Vagina (tissue), 2 donors: ENCODE measurements around the gene CYP26B1.

Experiments used
- POLR2AphosphoS5 ChIP-seq, 2 donors: sonication (generic); formaldehyde crosslinking; IDR thresholded peaks; one replicate each; pipeline ENCODE4 v1.9.0; 2017; ENCODE audit warnings: antibody characterized with exemption in 2 of 2, mild to moderate bottlenecking in 2 of 2, low read depth in 1 of 2; ENCODE audit not compliant: insufficient read depth in 1 of 2
- TF ChIP-seq, protein P1 (sequence below), 3 experiments: fragments of 450-650 bp in 2 of 3; fragments of 200-600 bp in 1 of 3; sonication (generic) in 1 of 3; IDR thresholded peaks; one replicate each; pipeline ENCODE4 v1.5.1; 2017 to 2019; ENCODE audit warnings: antibody characterized with exemption in 3 of 3, mild to moderate bottlenecking in 2 of 3, moderate library complexity in 2 of 3

DNA sequence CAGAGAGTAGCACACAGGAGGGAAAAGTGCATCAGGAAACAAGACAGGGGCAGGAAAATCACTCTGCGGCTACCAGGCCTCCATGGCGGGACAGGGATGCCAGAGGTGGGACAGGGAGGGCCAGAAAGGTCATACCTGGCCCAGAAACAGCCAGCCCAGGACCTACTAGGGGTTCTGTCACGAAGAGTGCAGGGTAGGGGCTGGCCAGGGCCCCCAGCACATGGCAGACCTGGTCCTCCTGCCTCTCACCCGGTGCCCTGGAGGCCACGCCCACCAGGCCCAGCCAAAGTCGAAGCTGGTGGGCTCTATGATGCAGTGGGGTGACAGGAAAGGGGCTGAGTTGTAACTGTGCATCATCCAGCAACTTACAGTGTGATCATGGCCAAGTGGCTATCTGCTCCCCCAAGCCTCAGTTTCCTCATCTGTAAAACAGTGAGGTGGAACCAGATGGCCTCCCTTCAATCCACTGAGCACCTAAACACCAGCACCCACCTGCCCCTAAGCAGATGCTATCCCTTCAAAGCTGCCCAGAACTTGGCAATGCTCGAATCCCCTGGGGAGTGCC lies 10.6 kb downstream of the CYP26B1 start:
- TF ChIP-seq, protein P1, sequence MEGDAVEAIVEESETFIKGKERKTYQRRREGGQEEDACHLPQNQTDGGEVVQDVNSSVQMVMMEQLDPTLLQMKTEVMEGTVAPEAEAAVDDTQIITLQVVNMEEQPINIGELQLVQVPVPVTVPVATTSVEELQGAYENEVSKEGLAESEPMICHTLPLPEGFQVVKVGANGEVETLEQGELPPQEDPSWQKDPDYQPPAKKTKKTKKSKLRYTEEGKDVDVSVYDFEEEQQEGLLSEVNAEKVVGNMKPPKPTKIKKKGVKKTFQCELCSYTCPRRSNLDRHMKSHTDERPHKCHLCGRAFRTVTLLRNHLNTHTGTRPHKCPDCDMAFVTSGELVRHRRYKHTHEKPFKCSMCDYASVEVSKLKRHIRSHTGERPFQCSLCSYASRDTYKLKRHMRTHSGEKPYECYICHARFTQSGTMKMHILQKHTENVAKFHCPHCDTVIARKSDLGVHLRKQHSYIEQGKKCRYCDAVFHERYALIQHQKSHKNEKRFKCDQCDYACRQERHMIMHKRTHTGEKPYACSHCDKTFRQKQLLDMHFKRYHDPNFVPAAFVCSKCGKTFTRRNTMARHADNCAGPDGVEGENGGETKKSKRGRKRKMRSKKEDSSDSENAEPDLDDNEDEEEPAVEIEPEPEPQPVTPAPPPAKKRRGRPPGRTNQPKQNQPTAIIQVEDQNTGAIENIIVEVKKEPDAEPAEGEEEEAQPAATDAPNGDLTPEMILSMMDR (IDR thresholded peaks at IDR 0.05) = no peak
- TF ChIP-seq POLR2AphosphoS5 (IDR thresholded peaks at IDR 0.05; ENCODE audit: insufficient read depth in 1 of 2, low read depth in 1 of 2) = no peak
